Neutrophil (primary cell): Measurements from ENCODE around the gene DAAM2.

ENCODE experiments used
- H3K27ac ChIP-seq: fragments of 200-600 bp; sonication (generic); 2 replicates; pipeline ENCODE4 v1.5.1; 2016; ENCODE audit warnings: mild to moderate bottlenecking, moderate library complexity
- H3K27me3 ChIP-seq: fragments of 200-600 bp; sonication (generic); 2 replicates; pipeline ENCODE4 v1.6.0; 2016; ENCODE audit warnings: mild to moderate bottlenecking
- H3K36me3 ChIP-seq: fragments of 200-600 bp; sonication (generic); 2 replicates; pipeline ENCODE4 v1.5.1; 2017
- H3K4me1 ChIP-seq, 2 experiments: fragments of 200-600 bp in 1 of 2; sonication (generic) in 1 of 2; 1 replicate in 1 of 2; 2 replicates in 1 of 2; pipeline versions ENCODE4 v1.5.1 to v1.6.1; 2013 to 2016; ENCODE audit warnings: low read depth in 1 of 2, low read length in 1 of 2, mild to moderate bottlenecking in 1 of 2, moderate library complexity in 1 of 2; ENCODE audit not compliant: control insufficient read depth in 1 of 2, insufficient read depth in 1 of 2
- H3K4me3 ChIP-seq, 2 experiments: fragments of 200-600 bp in 1 of 2; sonication (generic) in 1 of 2; 1 replicate in 1 of 2; 2 replicates in 1 of 2; pipeline ENCODE4 v1.5.1; 2013 to 2016; ENCODE audit warnings: low read depth in 1 of 2, low read length in 1 of 2, mild to moderate bottlenecking in 1 of 2, moderate library complexity in 1 of 2
- H3K9me3 ChIP-seq: fragments of 200-600 bp; sonication (generic); 2 replicates; pipeline ENCODE4 v1.5.1; 2016
- CTCF ChIP-seq: fragments of 200-600 bp; sonication (generic); IDR thresholded peaks from 2 replicates; pipeline ENCODE4 v1.5.1; 2016; ENCODE audit warnings: antibody characterized with exemption

Gene DAAM2

GRCh38 chr6:39812496-39812852, 20.3 kb downstream of the DAAM2 start:
- no peak for TF ChIP-seq CTCF
- Histone ChIP-seq H3K27ac (no peak overlapping the region), H3K4me3 (no peak overlapping the region), H3K9me3 (no peaks in the 10 kb centered on the region), H3K27me3 (peaks cover 48% of the 10 kb centered on the region), H3K4me1 (peaks cover 14 to 21% of the 10 kb centered on the region in 2 experiments), H3K36me3 (no peaks in the 10 kb centered on the region)

- no peak overlapping the region for H3K4me3 ChIP-seq
- H3K36me3 ChIP-seq: no peaks in the 10 kb centered on the region
- peaks cover 46% of the 10 kb centered on the region for H3K27me3 ChIP-seq
- H3K27ac ChIP-seq: no peak overlapping the region
- no peaks in the 10 kb centered on the region for H3K9me3 ChIP-seq
- no peak for TF ChIP-seq CTCF
- peaks cover 18 to 21% of the 10 kb centered on the region in 2 experiments for H3K4me1 ChIP-seq
Measured at GRCh38 chr6:39812853-39813533, 20.8 kb downstream of the DAAM2 start.

- Histone ChIP-seq H3K9me3 (no peaks in the 10 kb centered on the region), H3K4me1 (peaks cover 31 to 32% of the 10 kb centered on the region in 2 experiments), H3K36me3 (no peaks in the 10 kb centered on the region), H3K27ac (no peak overlapping the region), H3K4me3 (no peak overlapping the region), H3K27me3 (peaks cover 34% of the 10 kb centered on the region)
- TF ChIP-seq CTCF: no peak
Measured at GRCh38 chr6:39814236-39814635, 22.1 kb downstream of the DAAM2 start.

- H3K27me3 ChIP-seq: peaks cover 26% of the 10 kb centered on the region
- peaks cover 42 to 43% of the 10 kb centered on the region in 2 experiments for H3K4me1 ChIP-seq
- H3K9me3 ChIP-seq: no peaks in the 10 kb centered on the region
- H3K27ac ChIP-seq: no peak overlapping the region
- TF ChIP-seq CTCF: no peak
- H3K36me3 ChIP-seq: no peaks in the 10 kb centered on the region
- no peak overlapping the region for H3K4me3 ChIP-seq
Measured at GRCh38 chr6:39815356-39815755, 23.2 kb downstream of the DAAM2 start.

GRCh38 chr6:39816747-39817146, 24.6 kb downstream of the DAAM2 start:
- Histone ChIP-seq H3K27ac (no peak overlapping the region), H3K4me3 (no peak overlapping the region), H3K36me3 (no peaks in the 10 kb centered on the region), H3K27me3 (peaks cover 12% of the 10 kb centered on the region), H3K4me1 (peaks cover 56 to 57% of the 10 kb centered on the region in 2 experiments), H3K9me3 (no peaks in the 10 kb centered on the region)
- TF ChIP-seq CTCF: no peak
